ENCODE results near the gene CBLIF.

The CBLIF gene

GRCh38 chr11:59812220-59812619, 33.1 kb downstream of the CBLIF start:
- no peak for TF ChIP-seq CTCF (IDR thresholded peaks at IDR 0.05)

GRCh38 chr11:59810911-59811259, 34.4 kb downstream of the CBLIF start:
- TF ChIP-seq CTCF (IDR thresholded peaks at IDR 0.05), result no peak

DNA sequence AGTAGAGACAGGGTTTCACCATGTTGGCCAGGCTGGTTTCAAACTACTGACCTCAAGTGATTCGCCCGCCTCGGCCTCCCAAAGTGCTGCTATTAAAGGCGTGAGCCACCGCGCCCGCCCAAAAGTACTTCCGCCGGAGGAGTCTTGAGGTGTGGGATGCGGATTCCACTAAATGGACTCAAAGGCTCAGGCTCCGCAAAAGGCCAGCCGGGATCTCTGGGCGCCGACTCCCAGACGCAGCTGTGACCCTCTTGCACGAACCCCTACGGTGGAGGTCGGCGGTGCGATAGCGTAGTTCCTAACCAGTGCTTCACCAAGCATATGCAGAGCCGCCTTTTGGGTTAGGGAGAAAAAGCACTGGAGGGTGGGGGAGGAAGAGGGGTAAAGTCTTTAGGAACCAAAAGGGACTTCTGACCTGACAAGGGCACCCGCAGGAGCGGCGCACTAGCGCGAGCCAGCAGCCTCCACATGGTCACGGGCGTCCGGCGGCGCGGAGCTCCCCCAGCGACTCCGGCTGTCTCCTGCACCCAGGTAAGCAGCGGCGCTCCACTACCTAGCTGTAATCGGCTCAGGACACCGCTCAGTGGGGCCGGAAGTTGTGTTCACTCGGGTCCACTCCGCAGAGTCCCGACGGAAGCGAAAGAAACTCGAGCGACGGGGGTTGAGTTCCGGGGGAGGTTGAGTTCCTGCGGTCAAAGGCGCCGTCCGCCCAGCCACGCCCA, 34.9 kb downstream of the CBLIF start, which contains the start of gene MRPL16:
MRPL16 (minus strand) TSS at position 590 of the 722 bp plus-strand sequence; CDS start at position 470, 120 bp downstream.
- TF ChIP-seq CTCF (IDR thresholded peaks at IDR 0.05), result peak; percentile 18; the same call in 1 of the 2 replicates

- TF ChIP-seq CTCF (IDR thresholded peaks at IDR 0.05), result no peak
These were observed 38.2 kb downstream of the CBLIF start for GRCh38 chr11:59807047-59807610.

GRCh38 chr11:59804061-59804460, 41.2 kb downstream of the CBLIF start:
- TF ChIP-seq CTCF (IDR thresholded peaks at IDR 0.05), result no peak

- TF ChIP-seq CTCF (IDR thresholded peaks at IDR 0.05), result peak; percentile 75
These were observed 42.6 kb downstream of the CBLIF start for GRCh38 chr11:59802639-59803176.

DNA sequence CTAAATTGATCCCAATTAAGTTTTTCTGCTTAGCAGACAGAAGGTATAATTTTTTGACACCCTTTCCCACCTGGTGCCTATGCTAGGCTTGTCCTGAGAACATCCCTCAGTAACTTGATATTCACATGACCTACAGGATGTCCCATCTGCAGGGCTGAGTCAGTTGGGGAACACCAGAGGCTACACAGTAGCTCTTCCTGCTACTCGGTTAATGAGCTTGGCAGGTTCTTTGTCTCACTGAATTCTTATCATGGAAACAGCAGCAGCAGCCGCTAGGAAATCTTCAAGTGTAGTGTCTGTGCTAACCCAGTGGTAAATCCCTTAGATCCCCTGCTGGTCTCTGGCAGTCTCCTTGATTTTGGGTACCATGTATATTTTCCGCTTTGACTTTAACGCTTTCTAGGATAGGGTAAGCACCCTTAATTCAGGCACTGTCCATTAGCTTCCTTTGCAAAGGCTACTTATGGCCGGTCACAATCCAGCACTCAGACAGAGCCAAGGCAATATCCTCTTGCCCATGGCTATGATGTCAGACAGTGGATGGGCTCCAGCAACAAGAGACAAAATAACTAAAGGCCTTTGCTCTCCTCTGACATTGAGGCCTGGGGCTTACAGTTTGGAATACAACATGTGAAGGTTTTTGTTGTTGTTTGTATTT, 43.2 kb downstream of the CBLIF start:
- TF ChIP-seq CTCF (IDR thresholded peaks at IDR 0.05), result no peak

All from LNCAP (cell line).